SK-N-SH (cell line): ENCODE results near the gene RMC1. TPM values are rescaled to one million over a fixed set of nuclear protein-coding genes. Genes with fewer than 3 reads are reported as not detected.
"Not testable (repeated sequence)": the region's sequence is repeated elsewhere in the genome, so short reads cannot be mapped to it uniquely, and the experiment has no call there.

Experiments used
- CTCF ChIA-PET: fragments of 300-600, 350-600 bp; formaldehyde crosslinking; extraction: SDS; loops from one replicate; lab custom pipeline; 2021; lab: Yijun Ruan, JAX
- POLR2A ChIA-PET: fragments of 350-600 bp; sonication (Branson Sonifier 250); formaldehyde crosslinking; extraction: SDS; loops from one replicate; lab custom pipeline; 2020; ENCODE audit warnings: antibody characterized with exemption, inconsistent platforms; lab: Yijun Ruan, JAX
- DNase-seq: peaks from one replicate; pipeline ENCODE4 v3.0.0; 2012
- H2AFZ ChIP-seq: fragments of 200-600 bp; sonication (generic); 2 replicates; pipeline ENCODE4 v1.8.1; 2016; ENCODE audit warnings: antibody characterized with exemption, mild to moderate bottlenecking, low read depth
- H3F3A ChIP-seq: fragments of 200-600 bp; sonication (generic); replicated peaks from 2 replicates; pipeline ENCODE3; 2016; ENCODE audit warnings: antibody characterized with exemption, mild to moderate bottlenecking; ENCODE audit not compliant: insufficient read depth
- H3K27ac ChIP-seq, 2 experiments: fragments of 200-500 bp in 1 of 2; fragments of 200-600 bp in 1 of 2; sonication (Bioruptor generic) in 1 of 2; sonication (generic), shearing (Covaris generic) in 1 of 2; 2 replicates each; pipeline versions ENCODE4 v1.5.1 to v1.6.1; 2014 to 2016; ENCODE audit warnings: low read depth in 2 of 2, inconsistent platforms in 1 of 2, low read length in 1 of 2, mild to moderate bottlenecking in 1 of 2, mixed read lengths in 1 of 2
- H3K27me3 ChIP-seq: fragments of 200-600 bp; sonication (generic), shearing (Covaris generic); 2 replicates; pipeline ENCODE4 v1.6.1; 2016; ENCODE audit warnings: mixed run types; ENCODE audit not compliant: insufficient read depth
- H3K36me3 ChIP-seq, 2 experiments: fragments of 200-500 bp in 1 of 2; fragments of 200-600 bp in 1 of 2; sonication (Bioruptor generic) in 1 of 2; sonication (generic) in 1 of 2; replicated peaks in 1 of 2; 2 replicates each; pipeline versions ENCODE3 to v1.5.1; 2014 to 2016; ENCODE audit warnings: low read length in 1 of 2, mild to moderate bottlenecking in 1 of 2; ENCODE audit not compliant: insufficient read depth in 2 of 2, control insufficient read depth in 1 of 2
- H3K4me1 ChIP-seq, 2 experiments: fragments of 200-500 bp in 1 of 2; fragments of 200-600 bp in 1 of 2; sonication (Bioruptor generic) in 1 of 2; sonication (generic), shearing (Covaris generic) in 1 of 2; 2 replicates each; pipeline versions ENCODE4 v1.5.1 to v1.6.1; 2014 to 2016; ENCODE audit warnings: low read depth in 1 of 2, low read length in 1 of 2, mixed run types in 1 of 2; ENCODE audit not compliant: insufficient read depth in 2 of 2, control insufficient read depth in 1 of 2
- H3K4me2 ChIP-seq: fragments of 200-600 bp; sonication (generic), shearing (Covaris generic); 2 replicates; pipeline ENCODE4 v1.6.1; 2017; ENCODE audit warnings: mixed run types
- H3K4me3 ChIP-seq, 2 experiments: fragments of 200-500 bp in 1 of 2; fragments of 200-600 bp in 1 of 2; sonication (Bioruptor generic) in 1 of 2; sonication (generic), shearing (Covaris generic) in 1 of 2; 2 replicates each; pipeline versions ENCODE4 v1.5.1 to v1.8.1; 2014 to 2016; ENCODE audit warnings: low read depth in 2 of 2, inconsistent platforms in 1 of 2, low read length in 1 of 2, mild to moderate bottlenecking in 1 of 2, mixed read lengths in 1 of 2, moderate library complexity in 1 of 2
- H3K79me2 ChIP-seq: fragments of 200-600 bp; sonication (generic); 2 replicates; pipeline ENCODE4 v1.8.1; 2017; ENCODE audit warnings: mild to moderate bottlenecking; ENCODE audit not compliant: insufficient read depth
- H3K9ac ChIP-seq: fragments of 200-600 bp; sonication (generic); 2 replicates; pipeline ENCODE4 v1.6.1; 2017; ENCODE audit warnings: mixed run types
- H3K9me2 ChIP-seq: fragments of 200-600 bp; sonication (generic); 2 replicates; pipeline ENCODE4 v1.6.1; 2017; ENCODE audit warnings: mixed run types
- H3K9me3 ChIP-seq: fragments of 200-600 bp; sonication (generic); 2 replicates; pipeline ENCODE4 v1.6.1; 2017; ENCODE audit warnings: mixed run types, mild to moderate bottlenecking, moderate library complexity
- H4K20me1 ChIP-seq: fragments of 200-600 bp; sonication (generic); 2 replicates; pipeline ENCODE4 v1.6.1; 2017; ENCODE audit warnings: mild to moderate bottlenecking, mixed run types; ENCODE audit not compliant: insufficient read depth
- CHD2 ChIP-seq: fragments of 150-350 bp; IDR thresholded peaks from 2 replicates; pipeline ENCODE4 v1.6.1; 2018; ENCODE audit warnings: low read length; ENCODE audit not compliant: partially characterized antibody
- ELF1 ChIP-seq: IDR thresholded peaks from 2 replicates; pipeline ENCODE4 v1.4.0; 2012
- FOSL2 ChIP-seq: IDR thresholded peaks from 2 replicates; pipeline ENCODE4 v1.4.0; 2012; ENCODE audit warnings: low read depth, mild to moderate bottlenecking, moderate library complexity, borderline replicate concordance
- FOXM1 ChIP-seq: IDR thresholded peaks from 2 replicates; pipeline ENCODE4 v1.4.0; 2012; ENCODE audit warnings: low read depth, mild to moderate bottlenecking
- IRF3 ChIP-seq: fragments of 150-350 bp; IDR thresholded peaks from 2 replicates; pipeline ENCODE4 v1.6.1; 2016; ENCODE audit warnings: mild to moderate bottlenecking, low read depth, low read length
- JUND ChIP-seq: IDR thresholded peaks from 2 replicates; pipeline ENCODE4 v1.4.0; 2012
- MAX ChIP-seq: IDR thresholded peaks from 2 replicates; pipeline ENCODE4 v1.4.0; 2012; ENCODE audit warnings: low read depth
- MEF2A ChIP-seq: IDR thresholded peaks from 2 replicates; pipeline ENCODE4 v1.4.0; 2012; ENCODE audit warnings: low read depth, borderline replicate concordance
- MXI1 ChIP-seq: IDR thresholded peaks from 2 replicates; pipeline ENCODE4 v1.6.1; 2012; ENCODE audit warnings: mild to moderate bottlenecking, low read depth, low read length, improper control_type of control experiment
- NFIC ChIP-seq: IDR thresholded peaks from 2 replicates; pipeline ENCODE4 v1.4.0; 2012; ENCODE audit warnings: borderline replicate concordance
- NRF1 ChIP-seq: IDR thresholded peaks from 2 replicates; pipeline ENCODE4 v1.6.1; 2012; ENCODE audit warnings: low read depth, mild to moderate bottlenecking, low read length
- PBX3 ChIP-seq: IDR thresholded peaks from 2 replicates; pipeline ENCODE4; 2012
- POLR2AphosphoS5 ChIP-seq: IDR thresholded peaks from 2 replicates; pipeline ENCODE4 v1.6.1; 2012; ENCODE audit warnings: low read depth, low read length
- REST ChIP-seq: IDR thresholded peaks from 2 replicates; pipeline ENCODE4 v1.6.1; 2012; ENCODE audit warnings: mild to moderate bottlenecking, low read depth, low read length, moderate library complexity
- RFX5 ChIP-seq: IDR thresholded peaks from 2 replicates; pipeline ENCODE4 v1.6.1; 2012; ENCODE audit warnings: mild to moderate bottlenecking, improper control_type of control experiment, low read length
- SIN3A ChIP-seq: IDR thresholded peaks from 2 replicates; pipeline ENCODE4 v1.6.1; 2012; ENCODE audit warnings: low read depth, mild to moderate bottlenecking, low read length, moderate library complexity, borderline replicate concordance
- SMC3 ChIP-seq: IDR thresholded peaks from 2 replicates; pipeline ENCODE4 v1.6.1; 2012; ENCODE audit warnings: low read depth, low read length, improper control_type of control experiment
- USF2 ChIP-seq: fragments of 150-350 bp; IDR thresholded peaks from 2 replicates; pipeline ENCODE4 v1.6.1; 2017; ENCODE audit warnings: antibody characterized with exemption, low read length, low read depth, borderline replicate concordance
- WGBS: methylation state at CpG from one replicate; pipeline ENCODE4 v1.1.6; 2017; ENCODE audit warnings: low lambda C conversion rate; 5-methylcytosine and 5-hydroxymethylcytosine counted together
- polyA plus RNA-seq, 3 experiments: library from polyadenylated mRNA; depleted of rRNA; stranded (reverse); fragments of >200 nt; gene quantifications; 2 replicates each; pipeline ENCODE4 v1.2.3, GENCODE V29; 2012

Gene RMC1
- polyA plus RNA-seq, 1 of the 3 experiments (the other 2 are of a cell fraction): 26.4 TPM

GRCh38 chr18:23512216-23512615 lies 8.9 kb downstream of the RMC1 start:
- H4K20me1 ChIP-seq, H3K4me3 ChIP-seq, DNase-seq, H3K9me3 ChIP-seq, H3K4me2 ChIP-seq, H2AFZ ChIP-seq, H3K79me2 ChIP-seq, H3K27me3 ChIP-seq, POLR2A ChIA-PET, H3K27ac ChIP-seq, H3K4me1 ChIP-seq, H3K9ac ChIP-seq, H3K9me2 ChIP-seq: not testable (repeated sequence)
- 96% methylated on average over 7 of the region's 7 CpGs for WGBS
- H3K36me3 ChIP-seq: peaks cover 21 to 46% of the 10 kb centered on the region in 2 experiments
- CTCF ChIA-PET: interaction anchor here (0.9 to 3.6 kb wide), 2 partner anchors 14 to 191 kb away, joined by 3 to 15 read pairs; no protein-coding TSS in a partner anchor
- peaks cover 12% of the 10 kb centered on the region for H3F3A ChIP-seq

- Histone ChIP-seq H3K9me2 (no peaks in the 10 kb centered on the region), H3K4me2 (no peak overlapping the region), H3K36me3 (peaks cover 24 to 49% of the 10 kb centered on the region in 2 experiments), H3K9ac (no peak overlapping the region), H4K20me1 (no peaks in the 10 kb centered on the region), H3K27ac (no peak overlapping the region), H3K4me1 (peaks cover 0 to 8% of the 10 kb centered on the region in 2 experiments; a peak in 1 of 4 replicates), H3K4me3 (no peak overlapping the region), H3K27me3 (no peaks in the 10 kb centered on the region), H3K79me2 (peaks cover 7% of the 10 kb centered on the region; the same call in 1 of the 2 replicates), H3K9me3 (no peaks in the 10 kb centered on the region), H3F3A (peaks cover 12% of the 10 kb centered on the region), H2AFZ (no peak overlapping the region)
- POLR2A ChIA-PET: no interaction called here
- WGBS: 100% methylated on average over 1 of the region's 1 CpG
- no peak for DNase-seq
- TF ChIP-seq MEF2A (no peak), FOXM1 (no peak), JUND (no peak), NFIC (no peak), SMC3 (no peak), MAX (no peak), SIN3A (no peak), USF2 (no peak), RFX5 (no peak), ELF1 (no peak), PBX3 (no peak), IRF3 (no peak), CHD2 (no peak), MXI1 (no peak), FOSL2 (no peak), REST (no peak), NRF1 (no peak), POLR2AphosphoS5 (no peak)
- CTCF ChIA-PET: interaction anchor here (0.9 to 3.6 kb wide), 2 partner anchors 14 to 191 kb away, joined by 3 to 15 read pairs; no protein-coding TSS in a partner anchor
These were observed 9.3 kb downstream of the RMC1 start for GRCh38 chr18:23512641-23513040.
